IMR-90 (cell line): ENCODE data around the gene NHP2. TPM values are rescaled to one million over a fixed set of nuclear protein-coding genes. Genes with fewer than 3 reads are reported as not detected.

ENCODE experiments used
- ATAC-seq: fragments of 200-7000 bp; cut with Tn5 transposase; 2 replicates; pipeline ENCODE4 v1.9.1; 2020; ENCODE audit warnings: low read depth, mild to moderate bottlenecking, moderate library complexity
- BruUV-seq: library from RNA; stranded (reverse); fragments of 400-500 nt; replicated peaks from 2 replicates; lab custom pipeline; 2021; lab: Mats Ljungman, UMichigan
- CTCF ChIA-PET: fragments of 300-600 bp; formaldehyde crosslinking; extraction: SDS; loops from one replicate; lab custom pipeline; 2021; ENCODE audit warnings: antibody characterized with exemption; lab: Yijun Ruan, JAX
- POLR2A ChIA-PET: fragments of 300-600 bp; sonication (Branson Sonifier 250); formaldehyde crosslinking; loops from one replicate; lab custom pipeline; 2022; ENCODE audit warnings: antibody characterized with exemption; ENCODE audit not compliant: unreplicated experiment; lab: Charles Lee
- DNase-seq: peaks from one replicate; pipeline ENCODE4 v3.0.0; 2013
- H2AFZ ChIP-seq: replicated peaks from 2 replicates; pipeline ENCODE3; 2013; ENCODE audit warnings: low read length, mild to moderate bottlenecking; ENCODE audit not compliant: poor library complexity
- H2AK5ac ChIP-seq: 2 replicates; pipeline ENCODE4 v1.6.1; 2013; ENCODE audit warnings: low read depth, low read length, inconsistent platforms
- H2AK9ac ChIP-seq: replicated peaks from 2 replicates; pipeline ENCODE3; 2013; ENCODE audit warnings: mild to moderate bottlenecking, low read depth, low read length, moderate library complexity; ENCODE audit not compliant: poor library complexity
- H2BK120ac ChIP-seq: 2 replicates; pipeline ENCODE4 v1.6.1; 2013; ENCODE audit warnings: low read depth, low read length, inconsistent platforms
- H2BK15ac ChIP-seq: 3 replicates; pipeline ENCODE4 v1.6.1; 2013; ENCODE audit warnings: low read depth, low read length, inconsistent platforms
- H2BK20ac ChIP-seq: 2 replicates; pipeline ENCODE4 v1.6.1; 2013; ENCODE audit warnings: low read depth, mild to moderate bottlenecking, inconsistent platforms, low read length, moderate library complexity
- H2BK5ac ChIP-seq: 2 replicates; pipeline ENCODE4 v1.6.1; 2013; ENCODE audit warnings: mild to moderate bottlenecking, low read depth, low read length, inconsistent platforms; ENCODE audit not compliant: poor library complexity, severe bottlenecking
- H3K14ac ChIP-seq: replicated peaks from 2 replicates; pipeline ENCODE4 v1.6.1; 2013; ENCODE audit warnings: low read depth, low read length, inconsistent platforms
- H3K18ac ChIP-seq: 2 replicates; pipeline ENCODE4 v1.6.1; 2013; ENCODE audit warnings: low read depth, low read length, control low read depth
- H3K23ac ChIP-seq: 2 replicates; pipeline ENCODE4 v1.6.1; 2013; ENCODE audit warnings: low read depth, low read length, inconsistent platforms
- H3K27ac ChIP-seq: 2 replicates; pipeline ENCODE4 v1.5.1; 2013; ENCODE audit warnings: mild to moderate bottlenecking, control low read depth, low read length; ENCODE audit not compliant: insufficient read depth
- H3K27me3 ChIP-seq: 2 replicates; pipeline ENCODE4 v1.6.1; 2013; ENCODE audit warnings: low read length; ENCODE audit not compliant: control insufficient read depth, insufficient read depth
- H3K36me3 ChIP-seq: 2 replicates; pipeline ENCODE4 v1.6.1; 2013; ENCODE audit warnings: low read length, mixed read lengths; ENCODE audit not compliant: control insufficient read depth, insufficient read depth
- H3K4ac ChIP-seq: 2 replicates; pipeline ENCODE4 v1.6.1; 2013; ENCODE audit warnings: low read depth, low read length, inconsistent platforms
- H3K4me1 ChIP-seq: 2 replicates; pipeline ENCODE4 v1.6.1; 2013; ENCODE audit warnings: low read length, mixed read lengths; ENCODE audit not compliant: control insufficient read depth, insufficient read depth
- H3K4me2 ChIP-seq: 2 replicates; pipeline ENCODE4 v1.6.1; 2013; ENCODE audit warnings: low read depth, mild to moderate bottlenecking, control low read depth, low read length, moderate library complexity
- H3K4me3 ChIP-seq: 2 replicates; pipeline ENCODE4 v1.5.1; 2013; ENCODE audit warnings: low read depth, mild to moderate bottlenecking, control low read depth, low read length, moderate library complexity; ENCODE audit not compliant: insufficient read depth
- H3K56ac ChIP-seq: 2 replicates; pipeline ENCODE4 v1.6.1; 2013; ENCODE audit warnings: low read length, inconsistent platforms; ENCODE audit not compliant: insufficient read depth; ENCODE audit errors: extremely low read depth
- H3K79me1 ChIP-seq, 2 experiments: 2 replicates each; pipeline ENCODE4 v1.6.1; 2013; ENCODE audit warnings: low read length in 2 of 2, inconsistent platforms in 1 of 2, low read depth in 1 of 2
- H3K9ac ChIP-seq: 2 replicates; pipeline ENCODE4 v1.6.1; 2013; ENCODE audit warnings: low read depth, low read length, control low read depth
- H3K9me1 ChIP-seq: 2 replicates; pipeline ENCODE4 v1.6.1; 2013; ENCODE audit warnings: low read length, inconsistent platforms; ENCODE audit not compliant: insufficient read depth
- H3K9me3 ChIP-seq: 2 replicates; pipeline ENCODE4 v1.6.1; 2013; ENCODE audit warnings: low read length; ENCODE audit not compliant: control insufficient read depth, insufficient read depth
- H4K20me1 ChIP-seq: 2 replicates; pipeline ENCODE4 v1.6.1; 2013; ENCODE audit warnings: low read length, inconsistent platforms; ENCODE audit not compliant: insufficient read depth
- H4K5ac ChIP-seq: 2 replicates; pipeline ENCODE4 v1.6.1; 2013; ENCODE audit warnings: mild to moderate bottlenecking, low read depth, low read length, control low read depth
- H4K8ac ChIP-seq, 2 experiments: 2 replicates each; pipeline ENCODE4 v1.6.1; 2013; ENCODE audit warnings: low read depth in 2 of 2, low read length in 2 of 2, control low read depth in 1 of 2, inconsistent platforms in 1 of 2
- H4K91ac ChIP-seq: 2 replicates; pipeline ENCODE4 v1.6.1; 2013; ENCODE audit warnings: low read depth, low read length, inconsistent platforms; ENCODE audit not compliant: insufficient read depth
- ELK1 ChIP-seq: fragments of 150-350 bp; IDR thresholded peaks from 2 replicates; pipeline ENCODE4 v1.6.1; 2016; ENCODE audit warnings: low read depth, mild to moderate bottlenecking, low read length, moderate library complexity, borderline replicate concordance
- MAFK ChIP-seq: IDR thresholded peaks from 2 replicates; pipeline ENCODE4 v1.6.1; 2012; ENCODE audit warnings: low read depth, low read length, improper control_type of control experiment
- WGBS, 2 experiments: methylation state at CpG; one replicate each; pipeline versions ENCODE4 v1.1.5 to v1.1.7; 2013; ENCODE audit warnings: missing lambda C conversion rate in 2 of 2; ENCODE audit not compliant: insufficient read length in 1 of 2; ENCODE audit errors: extremely low coverage in 2 of 2; 5-methylcytosine and 5-hydroxymethylcytosine counted together
- dilution Hi-C: fragments of 300-500 bp; cut with HindIII; formaldehyde crosslinking; loops from one replicate; pipeline ENCODE4 v1.14.3; 2018; ENCODE audit warnings: low sequenced_read_pairs; ENCODE audit not compliant: unreplicated experiment
- in situ Hi-C: fragments of 300-500 bp; cut with MboI; formaldehyde crosslinking; loops from 3 replicates; pipeline ENCODE4 v1.14.3; 2019; ENCODE audit warnings: low sequenced_read_pairs, inconsistent platforms, mixed read lengths
- intact Hi-C: fragments of 100-400 bp; cut with micrococcal nuclease; formaldehyde crosslinking; loops from 2 replicates; pipeline ENCODE4 v1.10.0; 2022
- polyA plus RNA-seq, 3 experiments: library from polyadenylated mRNA; depleted of rRNA; stranded (reverse); fragments of >200 nt; gene quantifications; 2 replicates each; pipeline ENCODE4 v1.2.3, GENCODE V29; 2012; ENCODE audit warnings: low replicate concordance in 1 of 3
- total RNA-seq: library from RNA; depleted of rRNA; stranded (reverse); fragments of >200 nt; gene quantifications from 2 replicates; pipeline ENCODE4 v1.2.3, GENCODE V29; 2012
- TF ChIP-seq, protein P1 (sequence below): conservative IDR thresholded peaks from 2 replicates; pipeline ENCODE4 v1.5.1; 2012; ENCODE audit warnings: mild to moderate bottlenecking, low read depth, low read length, improper control_type of control experiment

The NHP2 gene
- total and polyA plus RNA-seq, 2 of the 4 experiments (the other 2 are of a cell fraction) = 180 to 278 TPM

GRCh38 chr5:178120607-178121357 lies 32.9 kb downstream of the NHP2 start:
- no peak overlapping the region for H3K56ac ChIP-seq
- H2BK20ac ChIP-seq = no peak overlapping the region
- no peaks in the 10 kb centered on the region for H3K79me1 ChIP-seq
- H2BK120ac ChIP-seq = no peak overlapping the region
- H2AK5ac ChIP-seq = no peak overlapping the region
- POLR2A ChIA-PET = no interaction called here
- BruUV-seq = no TSS peak
- no peaks in the 10 kb centered on the region for H3K9me3 ChIP-seq
- H3K9ac ChIP-seq = peak overlapping the region; percentile 24; the same call in 1 of the 2 replicates
- peak overlapping the region in 1 of 2 experiments; percentile 40; a peak in 2 of 4 replicates for H4K8ac ChIP-seq
- intact Hi-C loops = no loop called here
- H4K5ac ChIP-seq = peak overlapping the region; percentile 57; the same call in 1 of the 2 replicates
- H3K14ac ChIP-seq = no peak overlapping the region
- TF ChIP-seq ELK1 (no peak), MAFK (no peak)
- TF ChIP-seq, protein P1, sequence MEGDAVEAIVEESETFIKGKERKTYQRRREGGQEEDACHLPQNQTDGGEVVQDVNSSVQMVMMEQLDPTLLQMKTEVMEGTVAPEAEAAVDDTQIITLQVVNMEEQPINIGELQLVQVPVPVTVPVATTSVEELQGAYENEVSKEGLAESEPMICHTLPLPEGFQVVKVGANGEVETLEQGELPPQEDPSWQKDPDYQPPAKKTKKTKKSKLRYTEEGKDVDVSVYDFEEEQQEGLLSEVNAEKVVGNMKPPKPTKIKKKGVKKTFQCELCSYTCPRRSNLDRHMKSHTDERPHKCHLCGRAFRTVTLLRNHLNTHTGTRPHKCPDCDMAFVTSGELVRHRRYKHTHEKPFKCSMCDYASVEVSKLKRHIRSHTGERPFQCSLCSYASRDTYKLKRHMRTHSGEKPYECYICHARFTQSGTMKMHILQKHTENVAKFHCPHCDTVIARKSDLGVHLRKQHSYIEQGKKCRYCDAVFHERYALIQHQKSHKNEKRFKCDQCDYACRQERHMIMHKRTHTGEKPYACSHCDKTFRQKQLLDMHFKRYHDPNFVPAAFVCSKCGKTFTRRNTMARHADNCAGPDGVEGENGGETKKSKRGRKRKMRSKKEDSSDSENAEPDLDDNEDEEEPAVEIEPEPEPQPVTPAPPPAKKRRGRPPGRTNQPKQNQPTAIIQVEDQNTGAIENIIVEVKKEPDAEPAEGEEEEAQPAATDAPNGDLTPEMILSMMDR = peak; percentile 40
- ATAC-seq = peak; percentile 91
- H3K27ac ChIP-seq = no peak overlapping the region
- in situ Hi-C loops = no loop called here
- no peaks in the 10 kb centered on the region for H3K36me3 ChIP-seq
- H3K4me1 ChIP-seq = peaks cover 6% of the 10 kb centered on the region; the same call in 1 of the 2 replicates
- no peaks in the 10 kb centered on the region for H3K9me1 ChIP-seq
- H2BK15ac ChIP-seq = no peak overlapping the region
- no peak overlapping the region for H4K91ac ChIP-seq
- CTCF ChIA-PET = interaction anchor here (0.6 to 0.9 kb wide), 4 partner anchors 12 to 44 kb away, joined by 3 to 4 read pairs (median 4); no protein-coding TSS in a partner anchor
- H2AK9ac ChIP-seq = peak overlapping the region; percentile 63
- no peak overlapping the region; the same call in 1 of the 2 replicates for H3K4me3 ChIP-seq
- H2AFZ ChIP-seq = peak overlapping the region; percentile 82
- no peak overlapping the region for H3K23ac ChIP-seq
- no peak overlapping the region; the same call in 1 of the 2 replicates for H3K18ac ChIP-seq
- H3K27me3 ChIP-seq = peaks cover 22% of the 10 kb centered on the region
- WGBS, 2 experiments = 32% methylated on average over 12 of the region's 29 CpGs; no CpG with 5 or more reads in 1 of the 2 experiments
- DNase-seq = peak; percentile 76
- peak overlapping the region; percentile 58; the same call in 1 of the 2 replicates for H3K4me2 ChIP-seq
- H2BK5ac ChIP-seq = no peak overlapping the region
- dilution Hi-C loops = no loop called here
- no peaks in the 10 kb centered on the region; the same call in 1 of the 2 replicates for H4K20me1 ChIP-seq
- H3K4ac ChIP-seq = no peak overlapping the region; the same call in 1 of the 2 replicates
